ENCODE measurements around the gene LRRC27.

LRRC27 gene

GRCh38 chr10:132339276-132339675 is 7.3 kb downstream of the LRRC27 start:
- DNase-seq = no peak

- no peak for DNase-seq
Measured at GRCh38 chr10:132341017-132341416, 9.0 kb downstream of the LRRC27 start.

DNA sequence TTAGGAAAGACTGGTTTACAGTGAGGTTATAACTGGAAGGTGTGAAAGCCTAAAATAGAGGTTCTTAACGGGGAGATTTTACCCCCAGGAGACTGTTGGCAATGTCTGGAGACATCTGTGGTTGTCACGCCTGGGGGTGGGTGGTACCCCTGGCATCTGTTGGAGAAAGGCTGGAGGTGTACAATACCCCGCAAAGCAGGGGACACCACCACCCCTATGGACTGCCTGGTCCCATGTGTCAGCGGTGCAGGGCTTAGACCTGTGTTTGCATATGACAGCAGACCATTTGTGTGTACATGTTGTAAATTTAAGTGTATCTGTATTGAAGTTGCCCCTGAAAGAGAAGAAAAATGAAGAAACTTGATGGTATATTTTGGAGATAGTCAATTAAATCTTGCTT is 9.8 kb downstream of the LRRC27 start:
- no peak for DNase-seq

- no peak for DNase-seq
Measured at GRCh38 chr10:132342553-132342952, 10.6 kb downstream of the LRRC27 start.

- DNase-seq = no peak
Measured at GRCh38 chr10:132344386-132344785, 12.4 kb downstream of the LRRC27 start.

- no peak for DNase-seq
Measured at GRCh38 chr10:132345345-132345744, 13.4 kb downstream of the LRRC27 start.

GRCh38 chr10:132346806-132347205 is 14.8 kb downstream of the LRRC27 start:
- no peak for DNase-seq

GRCh38 chr10:132347211-132347930 is 15.4 kb downstream of the LRRC27 start:
- DNase-seq = no peak

GRCh38 chr10:132347931-132348267 is 15.9 kb downstream of the LRRC27 start:
- DNase-seq = no peak

DNA sequence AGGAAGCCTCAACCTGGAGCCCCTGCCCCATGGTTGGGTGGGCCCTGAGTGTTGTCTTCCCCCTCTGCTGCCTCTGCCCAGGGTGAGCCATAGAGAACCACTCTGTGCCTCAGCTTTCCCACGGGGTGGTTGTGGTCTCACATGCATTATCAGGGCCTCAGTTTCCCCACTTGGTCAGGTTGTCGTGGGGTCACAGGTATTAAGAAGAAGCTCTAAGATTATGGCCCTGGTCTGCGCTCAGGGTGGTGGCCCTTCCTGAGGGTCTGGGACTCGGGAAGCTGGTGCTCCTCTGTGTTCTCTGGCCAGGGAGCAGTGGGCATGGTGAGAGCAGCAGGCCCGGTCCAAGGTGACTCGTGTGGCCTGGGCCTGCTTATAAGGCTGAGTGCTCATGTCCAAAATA is 17.8 kb downstream of the LRRC27 start:
- DNase-seq = no peak

DNA sequence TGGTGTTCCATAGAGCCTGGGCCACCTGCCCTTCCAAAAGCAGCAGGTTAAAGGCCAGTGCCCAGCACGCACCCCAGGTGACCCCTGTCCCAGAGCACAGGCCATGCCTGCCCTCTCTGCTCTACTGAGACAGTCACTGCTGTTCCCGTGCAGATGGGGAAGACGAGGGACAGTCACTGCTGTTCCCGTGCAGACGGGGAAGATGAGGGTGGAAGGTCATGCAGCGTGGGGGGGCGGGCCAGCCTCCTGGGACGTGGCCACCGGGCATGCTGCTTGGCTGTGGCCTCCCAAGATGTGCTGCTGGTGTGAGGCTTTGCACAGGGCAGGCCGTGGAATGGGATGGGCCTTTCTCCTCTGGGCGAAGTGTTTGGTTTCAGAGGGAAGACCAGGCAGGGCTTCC is 18.4 kb downstream of the LRRC27 start:
- DNase-seq = no peak

- DNase-seq = no peak
Measured at GRCh38 chr10:132350946-132351345, 19.0 kb downstream of the LRRC27 start.

DNA sequence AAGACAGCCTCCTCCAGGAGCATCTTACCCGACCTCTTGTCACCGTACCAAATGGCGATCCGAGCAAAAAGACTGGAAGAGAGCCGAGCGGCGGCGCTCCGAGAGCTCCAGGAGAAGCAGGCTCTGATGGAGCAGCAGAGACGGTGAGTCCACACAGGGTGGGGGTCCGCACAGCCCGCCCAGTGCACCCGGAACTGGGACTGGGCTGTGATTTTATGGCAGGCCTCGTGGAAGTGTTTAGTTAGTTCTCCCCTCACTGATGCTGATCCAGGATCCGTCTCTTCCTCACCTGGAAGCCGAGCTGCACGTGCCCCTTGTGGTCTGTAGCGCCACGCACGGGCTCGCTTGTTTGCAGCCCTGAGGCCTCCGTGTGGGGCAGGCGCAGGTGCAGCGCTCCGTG is 19.6 kb downstream of the LRRC27 start:
- no peak for DNase-seq

DNA sequence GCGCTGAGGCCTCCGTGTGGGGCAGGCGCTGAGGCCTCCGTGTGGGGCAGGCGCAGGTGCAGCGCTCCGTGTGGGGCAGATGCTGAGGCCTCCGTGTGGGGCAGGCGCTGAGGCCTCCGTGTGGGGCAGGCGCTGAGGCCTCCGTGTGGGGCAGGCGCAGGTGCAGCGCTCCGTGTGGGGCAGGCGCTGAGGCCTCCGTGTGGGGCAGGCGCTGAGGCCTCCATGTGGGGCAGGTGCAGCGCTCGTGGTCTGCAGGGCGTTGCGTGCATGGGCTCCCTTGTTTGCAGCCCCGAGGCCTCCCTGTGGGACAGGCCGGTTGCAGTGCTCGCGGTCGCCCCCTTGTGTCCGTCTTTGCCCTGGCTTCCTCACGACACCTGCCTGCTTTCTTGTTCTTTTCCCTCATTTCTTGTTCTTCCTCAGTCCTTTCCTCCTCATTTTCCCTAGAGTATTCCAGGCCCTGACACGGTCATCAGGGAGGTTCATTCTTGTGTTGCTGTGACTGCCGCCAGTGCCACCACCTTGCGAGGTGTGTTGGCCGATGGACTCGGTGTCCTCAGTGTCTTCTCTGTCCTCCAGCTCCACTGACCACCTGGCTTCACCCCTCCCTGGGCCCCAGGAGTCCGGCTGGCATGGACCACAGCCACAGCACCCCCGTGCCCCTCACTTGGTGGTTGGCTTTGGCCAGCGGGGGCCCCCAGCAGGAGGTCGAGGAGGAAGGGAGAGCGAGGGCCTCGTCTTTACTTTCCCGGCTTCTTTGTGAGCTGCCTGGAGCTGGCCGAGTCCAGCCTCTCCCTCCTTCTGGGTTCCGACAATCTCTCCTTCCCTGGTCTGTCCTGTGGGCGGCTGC is 20.7 kb downstream of the LRRC27 start:
- peak; percentile 52 for DNase-seq

- no peak for DNase-seq
Measured at GRCh38 chr10:132353456-132354355, 21.7 kb downstream of the LRRC27 start.

GRCh38 chr10:132354356-132355094 is 22.5 kb downstream of the LRRC27 start:
- DNase-seq = no peak

GRCh38 chr10:132355297-132355696 is 23.3 kb downstream of the LRRC27 start:
- no peak for DNase-seq

GRCh38 chr10:132355754-132356153 is 23.8 kb downstream of the LRRC27 start:
- no peak for DNase-seq

GRCh38 chr10:132356621-132357195 is 24.7 kb downstream of the LRRC27 start:
- no peak for DNase-seq

- no peak for DNase-seq
Measured at GRCh38 chr10:132357286-132358058, 25.5 kb downstream of the LRRC27 start.

GRCh38 chr10:132359305-132360040 is 27.5 kb downstream of the LRRC27 start:
- DNase-seq = no peak

Measured in central memory CD4-positive, alpha-beta T cell (primary cell).